ENCODE measurements around the gene FBXO47.

FBXO47 gene

GRCh38 chr17:38967290-38967738 lies at the start of gene FBXO47:
TSS of gene FBXO47 (minus strand) at chr17:38967403. CDS start at chr17:38963025, 4,378 bp downstream.
- DNase-seq, result peak; percentile 12 to 94 (median 77)

GRCh38 chr17:39016193-39017153 lies 49.3 kb upstream of the FBXO47 start:
- DNase-seq, result no peak

- DNase-seq, result no peak
Observed at GRCh38 chr17:39015546-39015935, 48.3 kb upstream of the FBXO47 start.

- no peak for DNase-seq
Observed at GRCh38 chr17:39014795-39015545, 47.8 kb upstream of the FBXO47 start.

GRCh38 chr17:39014044-39014794 lies 47.0 kb upstream of the FBXO47 start:
- DNase-seq, result no peak

GRCh38 chr17:39012725-39013124 lies 45.5 kb upstream of the FBXO47 start:
- DNase-seq, result no peak

- no peak for DNase-seq
Observed at GRCh38 chr17:39011907-39012468, 44.8 kb upstream of the FBXO47 start.

- peak in 1 of 51 donors; percentile 29 for DNase-seq
Observed at GRCh38 chr17:39009581-39010001, 42.4 kb upstream of the FBXO47 start.

- DNase-seq, result no peak
Observed at GRCh38 chr17:39008633-39009032, 41.4 kb upstream of the FBXO47 start.

- DNase-seq, result peak in 3 of 51 donors; percentile 5 to 14 (median 9)
Observed at GRCh38 chr17:39002991-39003715, 36.0 kb upstream of the FBXO47 start.

GRCh38 chr17:39001703-39002637 lies 34.8 kb upstream of the FBXO47 start:
- DNase-seq, result peak in 1 of 51 donors; percentile 43

- no peak for DNase-seq
Observed at GRCh38 chr17:39000021-39000601, 32.9 kb upstream of the FBXO47 start.

GRCh38 chr17:38996660-38997337 lies 29.6 kb upstream of the FBXO47 start:
- no peak for DNase-seq

- DNase-seq, result no peak
Observed at GRCh38 chr17:38994026-38994425, 26.8 kb upstream of the FBXO47 start.

- DNase-seq, result no peak
Observed at GRCh38 chr17:38984666-38985065, 17.5 kb upstream of the FBXO47 start.

GRCh38 chr17:38982858-38983746 lies 15.9 kb upstream of the FBXO47 start:
- DNase-seq, result peak in 12 of 51 donors; percentile 4 to 35 (median 10)

- DNase-seq, result no peak
Observed at GRCh38 chr17:38981636-38982035, 14.4 kb upstream of the FBXO47 start.

Measured in hypothalamus (tissue), 51 donors.